ENCODE results near the gene WDR70.
"Not testable (repeated sequence)": the region's sequence is repeated elsewhere in the genome, so short reads cannot be mapped to it uniquely, and the experiment has no call there.

Gene WDR70

GRCh38 chr5:37496902-37497445 is 117.9 kb downstream of the WDR70 start:
- Histone ChIP-seq H3K4me3 (ENCODE audit: low read length) (no peak overlapping the region), H3K9ac (ENCODE audit: low read length) (no peak overlapping the region), H3K4me1 (ENCODE audit: control insufficient read depth, insufficient read depth, low read length) (peaks cover 12% of the 10 kb centered on the region), H3K27ac (ENCODE audit: low read depth, low read length) (no peak overlapping the region), H3K36me3 (ENCODE audit: control insufficient read depth, insufficient read depth, low read length) (no peaks in the 10 kb centered on the region), H3K27me3 (ENCODE audit: control insufficient read depth, insufficient read depth, low read length) (no peaks in the 10 kb centered on the region)

GRCh38 chr5:37501152-37501551 is 122.0 kb downstream of the WDR70 start:
- no peaks in the 10 kb centered on the region for H3K27me3 ChIP-seq (ENCODE audit: control insufficient read depth, insufficient read depth, low read length)
- no peaks in the 10 kb centered on the region for H3K36me3 ChIP-seq (ENCODE audit: control insufficient read depth, insufficient read depth, low read length)
- peaks cover 4% of the 10 kb centered on the region for H3K4me1 ChIP-seq (ENCODE audit: control insufficient read depth, insufficient read depth, low read length)
- H3K9ac ChIP-seq (ENCODE audit: low read length): no peak overlapping the region
- no peak overlapping the region for H3K27ac ChIP-seq (ENCODE audit: low read depth, low read length)
- H3K4me3 ChIP-seq (ENCODE audit: low read length): no peak overlapping the region

- Histone ChIP-seq H3K4me1 (ENCODE audit: control insufficient read depth, insufficient read depth, low read length) (no peaks in the 10 kb centered on the region), H3K27ac (ENCODE audit: low read depth, low read length) (no peak overlapping the region)
These were observed 127.1 kb downstream of the WDR70 start for GRCh38 chr5:37506241-37506640.

GRCh38 chr5:37506722-37507121 is 127.6 kb downstream of the WDR70 start:
- no peaks in the 10 kb centered on the region for H3K36me3 ChIP-seq (ENCODE audit: control insufficient read depth, insufficient read depth, low read length)
- H3K27me3 ChIP-seq (ENCODE audit: control insufficient read depth, insufficient read depth, low read length): no peaks in the 10 kb centered on the region
- no peaks in the 10 kb centered on the region for H3K4me1 ChIP-seq (ENCODE audit: control insufficient read depth, insufficient read depth, low read length)
- H3K27ac ChIP-seq (ENCODE audit: low read depth, low read length): no peak overlapping the region
- no peak overlapping the region for H3K9ac ChIP-seq (ENCODE audit: low read length)
- H3K4me3 ChIP-seq (ENCODE audit: low read length): no peak overlapping the region

More at GRCh38 chr5:37506241-37506640, 127.1 kb downstream of the WDR70 start:
- Histone ChIP-seq H3K27me3 (ENCODE audit: control insufficient read depth, insufficient read depth, low read length) (no peaks in the 10 kb centered on the region), H3K4me3 (ENCODE audit: low read length) (no peak overlapping the region), H3K9ac (ENCODE audit: low read length) (no peak overlapping the region), H3K36me3 (ENCODE audit: control insufficient read depth, insufficient read depth, low read length) (no peaks in the 10 kb centered on the region)

- Histone ChIP-seq H3K27me3 (ENCODE audit: control insufficient read depth, insufficient read depth, low read length) (no peaks in the 10 kb centered on the region), H3K4me1 (ENCODE audit: control insufficient read depth, insufficient read depth, low read length) (no peaks in the 10 kb centered on the region), H3K4me3 (ENCODE audit: low read length) (no peak overlapping the region)
These were observed 132.5 kb downstream of the WDR70 start for GRCh38 chr5:37511646-37512045.

GRCh38 chr5:37514946-37515345 is 135.8 kb downstream of the WDR70 start:
- Histone ChIP-seq H3K36me3 (ENCODE audit: control insufficient read depth, insufficient read depth, low read length) (no peaks in the 10 kb centered on the region), H3K27ac (ENCODE audit: low read depth, low read length) (no peak overlapping the region), H3K4me1 (ENCODE audit: control insufficient read depth, insufficient read depth, low read length) (no peaks in the 10 kb centered on the region)

More at GRCh38 chr5:37511646-37512045, 132.5 kb downstream of the WDR70 start:
- H3K27ac ChIP-seq (ENCODE audit: low read depth, low read length): no peak overlapping the region
- H3K9ac ChIP-seq (ENCODE audit: low read length): no peak overlapping the region
- no peaks in the 10 kb centered on the region for H3K36me3 ChIP-seq (ENCODE audit: control insufficient read depth, insufficient read depth, low read length)

GRCh38 chr5:37517686-37518085 is 138.6 kb downstream of the WDR70 start:
- Histone ChIP-seq H3K4me1 (ENCODE audit: control insufficient read depth, insufficient read depth, low read length) (no peaks in the 10 kb centered on the region), H3K36me3 (ENCODE audit: control insufficient read depth, insufficient read depth, low read length) (no peaks in the 10 kb centered on the region), H3K27ac (ENCODE audit: low read depth, low read length) (no peak overlapping the region), H3K4me3 (ENCODE audit: low read length) (no peak overlapping the region), H3K27me3 (ENCODE audit: control insufficient read depth, insufficient read depth, low read length) (no peaks in the 10 kb centered on the region), H3K9ac (ENCODE audit: low read length) (no peak overlapping the region)

More at GRCh38 chr5:37514946-37515345, 135.8 kb downstream of the WDR70 start:
- Histone ChIP-seq H3K4me3 (ENCODE audit: low read length) (no peak overlapping the region), H3K27me3 (ENCODE audit: control insufficient read depth, insufficient read depth, low read length) (no peaks in the 10 kb centered on the region), H3K9ac (ENCODE audit: low read length) (no peak overlapping the region)

GRCh38 chr5:37518356-37518755 is 139.2 kb downstream of the WDR70 start:
- H3K36me3 ChIP-seq (ENCODE audit: control insufficient read depth, insufficient read depth, low read length); H3K4me3 ChIP-seq (ENCODE audit: low read length); H3K9ac ChIP-seq (ENCODE audit: low read length); H3K27ac ChIP-seq (ENCODE audit: low read depth, low read length); H3K4me1 ChIP-seq (ENCODE audit: control insufficient read depth, insufficient read depth, low read length); H3K27me3 ChIP-seq (ENCODE audit: control insufficient read depth, insufficient read depth, low read length): not testable (repeated sequence)

GRCh38 chr5:37519304-37519703 is 140.2 kb downstream of the WDR70 start:
- H3K9ac ChIP-seq (ENCODE audit: low read length): no peak overlapping the region
- no peaks in the 10 kb centered on the region for H3K36me3 ChIP-seq (ENCODE audit: control insufficient read depth, insufficient read depth, low read length)
- no peak overlapping the region for H3K4me3 ChIP-seq (ENCODE audit: low read length)
- no peak overlapping the region for H3K27ac ChIP-seq (ENCODE audit: low read depth, low read length)
- H3K27me3 ChIP-seq (ENCODE audit: control insufficient read depth, insufficient read depth, low read length): no peaks in the 10 kb centered on the region
- no peaks in the 10 kb centered on the region for H3K4me1 ChIP-seq (ENCODE audit: control insufficient read depth, insufficient read depth, low read length)

- H3K9ac ChIP-seq (ENCODE audit: low read length): no peak overlapping the region
- H3K27me3 ChIP-seq (ENCODE audit: control insufficient read depth, insufficient read depth, low read length): no peaks in the 10 kb centered on the region
- H3K36me3 ChIP-seq (ENCODE audit: control insufficient read depth, insufficient read depth, low read length): no peaks in the 10 kb centered on the region
- H3K4me3 ChIP-seq (ENCODE audit: low read length): no peak overlapping the region
- no peaks in the 10 kb centered on the region for H3K4me1 ChIP-seq (ENCODE audit: control insufficient read depth, insufficient read depth, low read length)
- H3K27ac ChIP-seq (ENCODE audit: low read depth, low read length): no peak overlapping the region
These were observed 140.7 kb downstream of the WDR70 start for GRCh38 chr5:37519807-37520206.

- Histone ChIP-seq H3K27ac (ENCODE audit: low read depth, low read length) (no peak overlapping the region), H3K4me1 (ENCODE audit: control insufficient read depth, insufficient read depth, low read length) (no peaks in the 10 kb centered on the region), H3K4me3 (ENCODE audit: low read length) (no peak overlapping the region), H3K27me3 (ENCODE audit: control insufficient read depth, insufficient read depth, low read length) (no peaks in the 10 kb centered on the region), H3K36me3 (ENCODE audit: control insufficient read depth, insufficient read depth, low read length) (no peaks in the 10 kb centered on the region), H3K9ac (ENCODE audit: low read length) (no peak overlapping the region)
These were observed 141.7 kb downstream of the WDR70 start for GRCh38 chr5:37520811-37521210.

- no peak overlapping the region for H3K4me3 ChIP-seq (ENCODE audit: low read length)
- H3K9ac ChIP-seq (ENCODE audit: low read length): no peak overlapping the region
- H3K36me3 ChIP-seq (ENCODE audit: control insufficient read depth, insufficient read depth, low read length): no peaks in the 10 kb centered on the region
- H3K4me1 ChIP-seq (ENCODE audit: control insufficient read depth, insufficient read depth, low read length): no peaks in the 10 kb centered on the region
- no peaks in the 10 kb centered on the region for H3K27me3 ChIP-seq (ENCODE audit: control insufficient read depth, insufficient read depth, low read length)
- H3K27ac ChIP-seq (ENCODE audit: low read depth, low read length): no peak overlapping the region
These were observed 154.0 kb downstream of the WDR70 start for GRCh38 chr5:37532976-37533740.

GRCh38 chr5:37533851-37534250 is 154.7 kb downstream of the WDR70 start:
- no peak overlapping the region for H3K4me3 ChIP-seq (ENCODE audit: low read length)

More at GRCh38 chr5:37533851-37534250, 154.7 kb downstream of the WDR70 start:
- H3K36me3 ChIP-seq (ENCODE audit: control insufficient read depth, insufficient read depth, low read length): no peaks in the 10 kb centered on the region
- H3K27ac ChIP-seq (ENCODE audit: low read depth, low read length): no peak overlapping the region
- H3K4me1 ChIP-seq (ENCODE audit: control insufficient read depth, insufficient read depth, low read length): no peaks in the 10 kb centered on the region
- H3K9ac ChIP-seq (ENCODE audit: low read length): no peak overlapping the region
- H3K27me3 ChIP-seq (ENCODE audit: control insufficient read depth, insufficient read depth, low read length): no peaks in the 10 kb centered on the region

All from rectal smooth muscle tissue (tissue), 1 donor.